Skeletal muscle tissue (tissue), 4 donors: Measurements from ENCODE around the gene VAV3. TPM values are rescaled to one million over a fixed set of nuclear protein-coding genes. Genes with fewer than 3 reads are reported as not detected.

ENCODE experiments used
- H3K27ac ChIP-seq: one replicate; pipeline ENCODE4 v1.7.0; 2013; ENCODE audit warnings: mild to moderate bottlenecking, low read depth, low read length, inconsistent platforms
- H3K27me3 ChIP-seq, 3 donors: one replicate each; pipeline ENCODE4 v1.7.0; 2013; ENCODE audit warnings: low read length in 3 of 3; ENCODE audit not compliant: control insufficient read depth in 3 of 3, insufficient read depth in 3 of 3
- H3K36me3 ChIP-seq, 3 donors: one replicate each; pipeline ENCODE4 v1.7.0; 2013; ENCODE audit warnings: low read length in 3 of 3; ENCODE audit not compliant: control insufficient read depth in 3 of 3, insufficient read depth in 3 of 3
- H3K4me1 ChIP-seq, 3 donors: one replicate each; pipeline ENCODE4 v1.7.0; 2013; ENCODE audit warnings: low read length in 3 of 3, mild to moderate bottlenecking in 3 of 3; ENCODE audit not compliant: control insufficient read depth in 3 of 3, insufficient read depth in 3 of 3
- H3K4me3 ChIP-seq, 3 donors: one replicate each; pipeline ENCODE4 v1.7.0; 2013; ENCODE audit warnings: low read length in 3 of 3
- H3K9ac ChIP-seq, 3 donors: one replicate each; pipeline ENCODE4 v1.7.0; 2013; ENCODE audit warnings: low read length in 3 of 3, mild to moderate bottlenecking in 3 of 3, moderate library complexity in 2 of 3, low read depth in 1 of 3
- H3K9me3 ChIP-seq, 3 donors: one replicate each; pipeline ENCODE4 v1.7.0; 2013; ENCODE audit warnings: low read length in 3 of 3; ENCODE audit not compliant: control insufficient read depth in 3 of 3
- total RNA-seq: library from RNA; depleted of rRNA; stranded (reverse); fragments of >200 nt; gene quantifications from one replicate; pipeline ENCODE4 v1.2.3, GENCODE V29; 2014
- donor health status: Osteomylitis.

The VAV3 gene
- total RNA-seq, 1 donor from 2014 or later, result 11.0 TPM

- Histone ChIP-seq H3K27ac (no peak overlapping the region), H3K36me3 (no peaks in the 10 kb centered on the region), H3K9ac (no peak overlapping the region), H3K27me3 (no peaks in the 10 kb centered on the region), H3K9me3 (no peaks in the 10 kb centered on the region), H3K4me3 (no peak overlapping the region), H3K4me1 (no peaks in the 10 kb centered on the region)
Observed at GRCh38 chr1:107549152-107549810, 415.7 kb downstream of the VAV3 start.

GRCh38 chr1:107548276-107548675, 416.7 kb downstream of the VAV3 start:
- no peak overlapping the region for H3K4me3 ChIP-seq
- H3K27ac ChIP-seq, result no peak overlapping the region
- H3K36me3 ChIP-seq, result no peaks in the 10 kb centered on the region
- H3K4me1 ChIP-seq, result no peaks in the 10 kb centered on the region
- no peaks in the 10 kb centered on the region for H3K9me3 ChIP-seq
- no peaks in the 10 kb centered on the region for H3K27me3 ChIP-seq
- H3K9ac ChIP-seq, result no peak overlapping the region

- Histone ChIP-seq H3K9ac (no peak overlapping the region), H3K27me3 (no peaks in the 10 kb centered on the region)
Observed at GRCh38 chr1:107547363-107548155, 417.4 kb downstream of the VAV3 start.

GRCh38 chr1:107546576-107546975, 418.4 kb downstream of the VAV3 start:
- Histone ChIP-seq H3K27me3 (no peaks in the 10 kb centered on the region), H3K36me3 (no peaks in the 10 kb centered on the region), H3K9ac (no peak overlapping the region), H3K9me3 (no peaks in the 10 kb centered on the region), H3K4me1 (no peaks in the 10 kb centered on the region), H3K4me3 (no peak overlapping the region), H3K27ac (no peak overlapping the region)

More at GRCh38 chr1:107547363-107548155, 417.4 kb downstream of the VAV3 start:
- H3K4me1 ChIP-seq, result no peaks in the 10 kb centered on the region
- no peak overlapping the region for H3K4me3 ChIP-seq
- H3K36me3 ChIP-seq, result no peaks in the 10 kb centered on the region
- no peak overlapping the region for H3K27ac ChIP-seq
- no peaks in the 10 kb centered on the region for H3K9me3 ChIP-seq

GRCh38 chr1:107545879-107546278, 419.1 kb downstream of the VAV3 start:
- H3K4me1 ChIP-seq, result no peaks in the 10 kb centered on the region
- no peaks in the 10 kb centered on the region for H3K27me3 ChIP-seq
- no peaks in the 10 kb centered on the region for H3K36me3 ChIP-seq
- H3K9me3 ChIP-seq, result no peaks in the 10 kb centered on the region
- H3K4me3 ChIP-seq, result no peak overlapping the region
- no peak overlapping the region for H3K27ac ChIP-seq
- H3K9ac ChIP-seq, result no peak overlapping the region

GRCh38 chr1:107545056-107545577, 419.9 kb downstream of the VAV3 start:
- Histone ChIP-seq H3K4me1 (no peaks in the 10 kb centered on the region), H3K27me3 (no peaks in the 10 kb centered on the region), H3K9ac (no peak overlapping the region), H3K36me3 (no peaks in the 10 kb centered on the region), H3K4me3 (no peak overlapping the region), H3K27ac (no peak overlapping the region), H3K9me3 (no peaks in the 10 kb centered on the region)

- Histone ChIP-seq H3K9me3 (no peaks in the 10 kb centered on the region), H3K4me3 (no peak overlapping the region), H3K9ac (no peak overlapping the region), H3K27me3 (no peaks in the 10 kb centered on the region), H3K4me1 (no peaks in the 10 kb centered on the region), H3K27ac (no peak overlapping the region), H3K36me3 (no peaks in the 10 kb centered on the region)
Observed at GRCh38 chr1:107544285-107544684, 420.7 kb downstream of the VAV3 start.

GRCh38 chr1:107541412-107541811, 423.6 kb downstream of the VAV3 start:
- Histone ChIP-seq H3K4me3 (no peak overlapping the region), H3K9ac (no peak overlapping the region), H3K4me1 (no peaks in the 10 kb centered on the region), H3K27me3 (no peaks in the 10 kb centered on the region), H3K27ac (no peak overlapping the region), H3K9me3 (no peaks in the 10 kb centered on the region), H3K36me3 (no peaks in the 10 kb centered on the region)

- Histone ChIP-seq H3K27ac (no peak overlapping the region), H3K4me3 (no peak overlapping the region), H3K9me3 (no peaks in the 10 kb centered on the region), H3K36me3 (no peaks in the 10 kb centered on the region), H3K4me1 (no peaks in the 10 kb centered on the region), H3K9ac (no peak overlapping the region), H3K27me3 (no peaks in the 10 kb centered on the region)
Observed at GRCh38 chr1:107538502-107538901, 426.5 kb downstream of the VAV3 start.

GRCh38 chr1:107536266-107536665, 428.7 kb downstream of the VAV3 start:
- Histone ChIP-seq H3K4me1 (no peaks in the 10 kb centered on the region), H3K27me3 (no peaks in the 10 kb centered on the region), H3K27ac (no peak overlapping the region), H3K36me3 (no peaks in the 10 kb centered on the region), H3K9me3 (no peaks in the 10 kb centered on the region), H3K9ac (no peak overlapping the region), H3K4me3 (no peak overlapping the region)
